SK-N-SH (cell line): Measurements from ENCODE around the gene SNRPF. TPM values are rescaled to one million over a fixed set of nuclear protein-coding genes. Genes with fewer than 3 reads are reported as not detected.

Experiments used
- CTCF ChIA-PET: fragments of 300-600, 350-600 bp; formaldehyde crosslinking; extraction: SDS; loops from one replicate; lab custom pipeline; 2021; lab: Yijun Ruan, JAX
- POLR2A ChIA-PET: fragments of 350-600 bp; sonication (Branson Sonifier 250); formaldehyde crosslinking; extraction: SDS; loops from one replicate; lab custom pipeline; 2020; ENCODE audit warnings: antibody characterized with exemption, inconsistent platforms; lab: Yijun Ruan, JAX
- DNase-seq: peaks from one replicate; pipeline ENCODE4 v3.0.0; 2012
- H2AFZ ChIP-seq: fragments of 200-600 bp; sonication (generic); 2 replicates; pipeline ENCODE4 v1.8.1; 2016; ENCODE audit warnings: antibody characterized with exemption, mild to moderate bottlenecking, low read depth
- H3F3A ChIP-seq: fragments of 200-600 bp; sonication (generic); replicated peaks from 2 replicates; pipeline ENCODE3; 2016; ENCODE audit warnings: antibody characterized with exemption, mild to moderate bottlenecking; ENCODE audit not compliant: insufficient read depth
- H3K27ac ChIP-seq, 2 experiments: fragments of 200-500 bp in 1 of 2; fragments of 200-600 bp in 1 of 2; sonication (Bioruptor generic) in 1 of 2; sonication (generic), shearing (Covaris generic) in 1 of 2; 2 replicates each; pipeline versions ENCODE4 v1.5.1 to v1.6.1; 2014 to 2016; ENCODE audit warnings: low read depth in 2 of 2, inconsistent platforms in 1 of 2, low read length in 1 of 2, mild to moderate bottlenecking in 1 of 2, mixed read lengths in 1 of 2
- H3K27me3 ChIP-seq: fragments of 200-600 bp; sonication (generic), shearing (Covaris generic); 2 replicates; pipeline ENCODE4 v1.6.1; 2016; ENCODE audit warnings: mixed run types; ENCODE audit not compliant: insufficient read depth
- H3K36me3 ChIP-seq, 2 experiments: fragments of 200-500 bp in 1 of 2; fragments of 200-600 bp in 1 of 2; sonication (Bioruptor generic) in 1 of 2; sonication (generic) in 1 of 2; replicated peaks in 1 of 2; 2 replicates each; pipeline versions ENCODE3 to v1.5.1; 2014 to 2016; ENCODE audit warnings: low read length in 1 of 2, mild to moderate bottlenecking in 1 of 2; ENCODE audit not compliant: insufficient read depth in 2 of 2, control insufficient read depth in 1 of 2
- H3K4me1 ChIP-seq, 2 experiments: fragments of 200-500 bp in 1 of 2; fragments of 200-600 bp in 1 of 2; sonication (Bioruptor generic) in 1 of 2; sonication (generic), shearing (Covaris generic) in 1 of 2; 2 replicates each; pipeline versions ENCODE4 v1.5.1 to v1.6.1; 2014 to 2016; ENCODE audit warnings: low read depth in 1 of 2, low read length in 1 of 2, mixed run types in 1 of 2; ENCODE audit not compliant: insufficient read depth in 2 of 2, control insufficient read depth in 1 of 2
- H3K4me2 ChIP-seq: fragments of 200-600 bp; sonication (generic), shearing (Covaris generic); 2 replicates; pipeline ENCODE4 v1.6.1; 2017; ENCODE audit warnings: mixed run types
- H3K4me3 ChIP-seq, 2 experiments: fragments of 200-500 bp in 1 of 2; fragments of 200-600 bp in 1 of 2; sonication (Bioruptor generic) in 1 of 2; sonication (generic), shearing (Covaris generic) in 1 of 2; 2 replicates each; pipeline versions ENCODE4 v1.5.1 to v1.8.1; 2014 to 2016; ENCODE audit warnings: low read depth in 2 of 2, inconsistent platforms in 1 of 2, low read length in 1 of 2, mild to moderate bottlenecking in 1 of 2, mixed read lengths in 1 of 2, moderate library complexity in 1 of 2
- H3K79me2 ChIP-seq: fragments of 200-600 bp; sonication (generic); 2 replicates; pipeline ENCODE4 v1.8.1; 2017; ENCODE audit warnings: mild to moderate bottlenecking; ENCODE audit not compliant: insufficient read depth
- H3K9ac ChIP-seq: fragments of 200-600 bp; sonication (generic); 2 replicates; pipeline ENCODE4 v1.6.1; 2017; ENCODE audit warnings: mixed run types
- H3K9me2 ChIP-seq: fragments of 200-600 bp; sonication (generic); 2 replicates; pipeline ENCODE4 v1.6.1; 2017; ENCODE audit warnings: mixed run types
- H3K9me3 ChIP-seq: fragments of 200-600 bp; sonication (generic); 2 replicates; pipeline ENCODE4 v1.6.1; 2017; ENCODE audit warnings: mixed run types, mild to moderate bottlenecking, moderate library complexity
- H4K20me1 ChIP-seq: fragments of 200-600 bp; sonication (generic); 2 replicates; pipeline ENCODE4 v1.6.1; 2017; ENCODE audit warnings: mild to moderate bottlenecking, mixed run types; ENCODE audit not compliant: insufficient read depth
- CHD2 ChIP-seq: fragments of 150-350 bp; IDR thresholded peaks from 2 replicates; pipeline ENCODE4 v1.6.1; 2018; ENCODE audit warnings: low read length; ENCODE audit not compliant: partially characterized antibody
- EZH2phosphoT487 ChIP-seq: fragments of 200-600 bp; sonication (generic); IDR thresholded peaks from 2 replicates; pipeline ENCODE4 v1.6.1; 2017; ENCODE audit warnings: low read depth, mixed run types, mild to moderate bottlenecking, antibody characterized with exemption, moderate library complexity, borderline replicate concordance
- FOSL2 ChIP-seq: IDR thresholded peaks from 2 replicates; pipeline ENCODE4 v1.4.0; 2012; ENCODE audit warnings: low read depth, mild to moderate bottlenecking, moderate library complexity, borderline replicate concordance
- GABPA ChIP-seq: IDR thresholded peaks from 2 replicates; pipeline ENCODE4 v1.4.0; 2012; ENCODE audit warnings: low read depth, mild to moderate bottlenecking
- MEF2A ChIP-seq: IDR thresholded peaks from 2 replicates; pipeline ENCODE4 v1.4.0; 2012; ENCODE audit warnings: low read depth, borderline replicate concordance
- POLR2AphosphoS5 ChIP-seq: IDR thresholded peaks from 2 replicates; pipeline ENCODE4 v1.6.1; 2012; ENCODE audit warnings: low read depth, low read length
- SIN3A ChIP-seq: IDR thresholded peaks from 2 replicates; pipeline ENCODE4 v1.6.1; 2012; ENCODE audit warnings: low read depth, mild to moderate bottlenecking, low read length, moderate library complexity, borderline replicate concordance
- SMC3 ChIP-seq: IDR thresholded peaks from 2 replicates; pipeline ENCODE4 v1.6.1; 2012; ENCODE audit warnings: low read depth, low read length, improper control_type of control experiment
- YY1 ChIP-seq: IDR thresholded peaks from 2 replicates; pipeline ENCODE4 v1.4.0; 2012; ENCODE audit warnings: low read depth, mild to moderate bottlenecking
- WGBS: methylation state at CpG from one replicate; pipeline ENCODE4 v1.1.6; 2017; ENCODE audit warnings: low lambda C conversion rate; 5-methylcytosine and 5-hydroxymethylcytosine counted together
- polyA plus RNA-seq, 3 experiments: library from polyadenylated mRNA; depleted of rRNA; stranded (reverse); fragments of >200 nt; gene quantifications; 2 replicates each; pipeline ENCODE4 v1.2.3, GENCODE V29; 2012
- TF ChIP-seq, protein P1 (sequence below): IDR thresholded peaks from 2 replicates; pipeline ENCODE4 v1.6.1; 2012; ENCODE audit warnings: mild to moderate bottlenecking, low read depth, low read length, moderate library complexity
- TF ChIP-seq, protein P2 (sequence below): IDR thresholded peaks from 2 replicates; pipeline ENCODE4 v1.4.0; 2012; ENCODE audit warnings: low read depth, borderline replicate concordance
- TF ChIP-seq, protein P3 (sequence below): IDR thresholded peaks from 2 replicates; pipeline ENCODE4 v1.4.0; 2012; ENCODE audit warnings: low read depth
- TF ChIP-seq, protein P4 (sequence below): IDR thresholded peaks from 2 replicates; pipeline ENCODE4 v1.4.0; 2012; ENCODE audit warnings: low read depth, borderline replicate concordance
- TF ChIP-seq, protein P5 (sequence below): fragments of 150-350 bp; IDR thresholded peaks from 2 replicates; pipeline ENCODE4 v1.6.1; 2016; ENCODE audit warnings: mild to moderate bottlenecking, low read depth, low read length

SNRPF gene
- polyA plus RNA-seq, 1 of the 3 experiments (the other 2 are of a cell fraction): 62.5 TPM

DNA sequence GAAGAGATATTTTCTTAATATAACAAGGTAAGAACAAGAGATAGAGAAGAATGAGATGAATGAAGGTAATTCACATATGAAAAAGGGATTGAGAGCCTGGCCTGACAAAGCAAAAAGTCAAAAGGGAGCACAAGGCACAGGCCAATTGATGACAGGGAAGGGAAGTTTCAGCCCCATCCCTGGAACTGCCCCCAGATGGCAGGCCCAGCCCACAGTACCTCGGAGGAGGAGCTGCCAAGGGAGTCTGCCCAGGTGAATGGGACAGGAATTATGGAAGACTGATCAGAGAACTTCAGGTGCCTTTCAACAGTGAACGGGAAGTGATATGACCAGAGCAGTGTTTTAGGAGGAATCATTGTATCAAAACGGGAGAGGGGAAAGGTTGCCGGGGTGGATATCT is 15.7 kb downstream of the SNRPF start:
- WGBS: 90% methylated on average over 4 of the region's 4 CpGs
- Histone ChIP-seq H3K36me3 (peaks cover under 1 to 4% of the 10 kb centered on the region in 2 experiments), H3K9ac (no peak overlapping the region), H3K79me2 (no peaks in the 10 kb centered on the region), H3K9me3 (no peaks in the 10 kb centered on the region), H3K4me2 (no peak overlapping the region), H3K27me3 (no peaks in the 10 kb centered on the region), H3K4me1 (no peaks in the 10 kb centered on the region), H3K9me2 (no peaks in the 10 kb centered on the region), H3K27ac (no peak overlapping the region), H3K4me3 (no peak overlapping the region), H4K20me1 (no peaks in the 10 kb centered on the region), H3F3A (no peaks in the 10 kb centered on the region), H2AFZ (no peak overlapping the region)
- ChIA-PET CTCF (no interaction called here), POLR2A (no interaction called here)
- no peak for DNase-seq
- TF ChIP-seq EZH2phosphoT487: no peak

DNA sequence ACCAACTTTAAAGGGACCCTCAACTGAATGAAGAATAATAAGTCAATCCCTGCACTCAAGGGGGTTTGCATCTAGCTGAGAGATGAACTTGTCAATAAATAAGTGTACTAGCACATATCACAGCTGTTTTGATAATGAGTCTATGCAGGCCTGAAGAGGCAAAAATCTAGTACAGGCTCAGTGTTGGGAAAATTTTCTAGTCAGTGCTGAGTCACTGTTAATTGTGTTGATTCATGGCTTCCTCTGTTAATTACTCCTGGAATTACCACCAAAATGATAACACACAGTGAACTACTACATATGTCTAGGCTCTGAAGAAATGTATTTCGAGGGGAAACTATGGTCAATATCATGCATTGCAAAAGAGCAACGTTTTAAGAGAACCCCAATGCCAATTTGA is 18.9 kb downstream of the SNRPF start:
- H3K4me2 ChIP-seq: no peak overlapping the region
- H2AFZ ChIP-seq: no peak overlapping the region
- no peak overlapping the region for H3K27ac ChIP-seq
- H3K79me2 ChIP-seq: no peaks in the 10 kb centered on the region
- H3K4me1 ChIP-seq: peaks cover 0 to 6% of the 10 kb centered on the region in 2 experiments; a peak in 1 of 4 replicates
- ChIA-PET POLR2A (no interaction called here), CTCF (interaction anchor here (1.4 to 1.5 kb wide), 2 partner anchors 15 to 41 kb away, joined by 3 to 5 read pairs; no protein-coding TSS in a partner anchor)
- DNase-seq: no peak
- H3K9me2 ChIP-seq: no peaks in the 10 kb centered on the region
- H3K9me3 ChIP-seq: no peaks in the 10 kb centered on the region
- no peaks in the 10 kb centered on the region for H3K27me3 ChIP-seq
- peaks cover 4% of the 10 kb centered on the region for H3F3A ChIP-seq
- no peak overlapping the region for H3K9ac ChIP-seq
- no peaks in the 10 kb centered on the region for H3K36me3 ChIP-seq
- TF ChIP-seq, protein P1, sequence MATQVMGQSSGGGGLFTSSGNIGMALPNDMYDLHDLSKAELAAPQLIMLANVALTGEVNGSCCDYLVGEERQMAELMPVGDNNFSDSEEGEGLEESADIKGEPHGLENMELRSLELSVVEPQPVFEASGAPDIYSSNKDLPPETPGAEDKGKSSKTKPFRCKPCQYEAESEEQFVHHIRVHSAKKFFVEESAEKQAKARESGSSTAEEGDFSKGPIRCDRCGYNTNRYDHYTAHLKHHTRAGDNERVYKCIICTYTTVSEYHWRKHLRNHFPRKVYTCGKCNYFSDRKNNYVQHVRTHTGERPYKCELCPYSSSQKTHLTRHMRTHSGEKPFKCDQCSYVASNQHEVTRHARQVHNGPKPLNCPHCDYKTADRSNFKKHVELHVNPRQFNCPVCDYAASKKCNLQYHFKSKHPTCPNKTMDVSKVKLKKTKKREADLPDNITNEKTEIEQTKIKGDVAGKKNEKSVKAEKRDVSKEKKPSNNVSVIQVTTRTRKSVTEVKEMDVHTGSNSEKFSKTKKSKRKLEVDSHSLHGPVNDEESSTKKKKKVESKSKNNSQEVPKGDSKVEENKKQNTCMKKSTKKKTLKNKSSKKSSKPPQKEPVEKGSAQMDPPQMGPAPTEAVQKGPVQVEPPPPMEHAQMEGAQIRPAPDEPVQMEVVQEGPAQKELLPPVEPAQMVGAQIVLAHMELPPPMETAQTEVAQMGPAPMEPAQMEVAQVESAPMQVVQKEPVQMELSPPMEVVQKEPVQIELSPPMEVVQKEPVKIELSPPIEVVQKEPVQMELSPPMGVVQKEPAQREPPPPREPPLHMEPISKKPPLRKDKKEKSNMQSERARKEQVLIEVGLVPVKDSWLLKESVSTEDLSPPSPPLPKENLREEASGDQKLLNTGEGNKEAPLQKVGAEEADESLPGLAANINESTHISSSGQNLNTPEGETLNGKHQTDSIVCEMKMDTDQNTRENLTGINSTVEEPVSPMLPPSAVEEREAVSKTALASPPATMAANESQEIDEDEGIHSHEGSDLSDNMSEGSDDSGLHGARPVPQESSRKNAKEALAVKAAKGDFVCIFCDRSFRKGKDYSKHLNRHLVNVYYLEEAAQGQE: no peak
- TF ChIP-seq, protein P2, sequence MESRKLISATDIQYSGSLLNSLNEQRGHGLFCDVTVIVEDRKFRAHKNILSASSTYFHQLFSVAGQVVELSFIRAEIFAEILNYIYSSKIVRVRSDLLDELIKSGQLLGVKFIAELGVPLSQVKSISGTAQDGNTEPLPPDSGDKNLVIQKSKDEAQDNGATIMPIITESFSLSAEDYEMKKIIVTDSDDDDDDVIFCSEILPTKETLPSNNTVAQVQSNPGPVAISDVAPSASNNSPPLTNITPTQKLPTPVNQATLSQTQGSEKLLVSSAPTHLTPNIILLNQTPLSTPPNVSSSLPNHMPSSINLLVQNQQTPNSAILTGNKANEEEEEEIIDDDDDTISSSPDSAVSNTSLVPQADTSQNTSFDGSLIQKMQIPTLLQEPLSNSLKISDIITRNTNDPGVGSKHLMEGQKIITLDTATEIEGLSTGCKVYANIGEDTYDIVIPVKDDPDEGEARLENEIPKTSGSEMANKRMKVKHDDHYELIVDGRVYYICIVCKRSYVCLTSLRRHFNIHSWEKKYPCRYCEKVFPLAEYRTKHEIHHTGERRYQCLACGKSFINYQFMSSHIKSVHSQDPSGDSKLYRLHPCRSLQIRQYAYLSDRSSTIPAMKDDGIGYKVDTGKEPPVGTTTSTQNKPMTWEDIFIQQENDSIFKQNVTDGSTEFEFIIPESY: no peak
- TF ChIP-seq CHD2 (no peak), EZH2phosphoT487 (no peak), MEF2A (no peak), POLR2AphosphoS5 (no peak), GABPA (no peak), FOSL2 (no peak), SIN3A (no peak), SMC3 (no peak), YY1 (no peak)
- TF ChIP-seq, protein P3, sequence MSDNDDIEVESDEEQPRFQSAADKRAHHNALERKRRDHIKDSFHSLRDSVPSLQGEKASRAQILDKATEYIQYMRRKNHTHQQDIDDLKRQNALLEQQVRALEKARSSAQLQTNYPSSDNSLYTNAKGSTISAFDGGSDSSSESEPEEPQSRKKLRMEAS: no peak
- TF ChIP-seq, protein P4, sequence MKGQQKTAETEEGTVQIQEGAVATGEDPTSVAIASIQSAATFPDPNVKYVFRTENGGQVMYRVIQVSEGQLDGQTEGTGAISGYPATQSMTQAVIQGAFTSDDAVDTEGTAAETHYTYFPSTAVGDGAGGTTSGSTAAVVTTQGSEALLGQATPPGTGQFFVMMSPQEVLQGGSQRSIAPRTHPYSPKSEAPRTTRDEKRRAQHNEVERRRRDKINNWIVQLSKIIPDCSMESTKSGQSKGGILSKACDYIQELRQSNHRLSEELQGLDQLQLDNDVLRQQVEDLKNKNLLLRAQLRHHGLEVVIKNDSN: no peak
- TF ChIP-seq, protein P5, sequence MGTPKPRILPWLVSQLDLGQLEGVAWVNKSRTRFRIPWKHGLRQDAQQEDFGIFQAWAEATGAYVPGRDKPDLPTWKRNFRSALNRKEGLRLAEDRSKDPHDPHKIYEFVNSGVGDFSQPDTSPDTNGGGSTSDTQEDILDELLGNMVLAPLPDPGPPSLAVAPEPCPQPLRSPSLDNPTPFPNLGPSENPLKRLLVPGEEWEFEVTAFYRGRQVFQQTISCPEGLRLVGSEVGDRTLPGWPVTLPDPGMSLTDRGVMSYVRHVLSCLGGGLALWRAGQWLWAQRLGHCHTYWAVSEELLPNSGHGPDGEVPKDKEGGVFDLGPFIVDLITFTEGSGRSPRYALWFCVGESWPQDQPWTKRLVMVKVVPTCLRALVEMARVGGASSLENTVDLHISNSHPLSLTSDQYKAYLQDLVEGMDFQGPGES: no peak
- H4K20me1 ChIP-seq: no peaks in the 10 kb centered on the region
- no peak overlapping the region for H3K4me3 ChIP-seq
- WGBS: 46% methylated on average over 2 of the region's 2 CpGs
